GM21717 (cell line): Measurements from ENCODE around the gene IFNW1.
A peak's percentile ranks its signal among the peaks of the same experiment; 100 is the strongest.
"Not testable (repeated sequence)": the region's sequence is repeated elsewhere in the genome, so short reads cannot be mapped to it uniquely, and the experiment has no call there.

Source experiments
- ATAC-seq: cut with Tn5 transposase; IDR thresholded peaks from one replicate; pipeline ENCODE4 v1.9.1; 2021; ENCODE audit warnings: mild to moderate bottlenecking, moderate library complexity; ENCODE audit not compliant: unreplicated experiment

Gene IFNW1

DNA sequence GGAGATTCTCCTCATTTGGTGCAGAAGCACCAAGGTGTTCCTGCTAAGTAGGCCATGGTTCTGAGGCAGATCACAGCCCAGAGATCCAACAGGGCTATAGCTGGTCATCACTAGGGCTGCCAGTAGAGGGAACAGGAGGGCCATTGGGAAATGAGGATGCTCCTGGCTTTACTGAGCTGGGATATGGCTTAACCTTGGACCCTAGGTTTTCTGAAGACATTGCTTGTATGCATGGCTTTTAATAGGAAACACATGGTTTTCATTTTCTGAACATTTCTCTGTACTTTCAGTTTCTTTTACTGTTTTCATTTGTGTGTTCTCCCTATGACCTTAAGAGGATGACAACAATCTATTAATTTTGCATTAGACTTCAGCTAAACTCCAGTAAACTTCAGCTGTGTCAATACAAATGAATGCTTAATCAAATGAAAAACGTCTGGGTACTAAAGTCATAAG lies at the start of gene IFNW1:
Gene IFNW1, minus strand, starts transcription at position 406 of the 456 bp plus-strand sequence. Its CDS starts 262 bp downstream, at position 144.
- peak; percentile 78 for ATAC-seq

- ATAC-seq: not testable (repeated sequence)
Measured at GRCh38 chr9:21187487-21187886, 45.9 kb upstream of the IFNW1 start, which contains the start of gene IFNA4. Gene IFNA4, minus strand, starts transcription at chr9:21187587. Its CDS starts 56 bp downstream, at chr9:21187531.

DNA sequence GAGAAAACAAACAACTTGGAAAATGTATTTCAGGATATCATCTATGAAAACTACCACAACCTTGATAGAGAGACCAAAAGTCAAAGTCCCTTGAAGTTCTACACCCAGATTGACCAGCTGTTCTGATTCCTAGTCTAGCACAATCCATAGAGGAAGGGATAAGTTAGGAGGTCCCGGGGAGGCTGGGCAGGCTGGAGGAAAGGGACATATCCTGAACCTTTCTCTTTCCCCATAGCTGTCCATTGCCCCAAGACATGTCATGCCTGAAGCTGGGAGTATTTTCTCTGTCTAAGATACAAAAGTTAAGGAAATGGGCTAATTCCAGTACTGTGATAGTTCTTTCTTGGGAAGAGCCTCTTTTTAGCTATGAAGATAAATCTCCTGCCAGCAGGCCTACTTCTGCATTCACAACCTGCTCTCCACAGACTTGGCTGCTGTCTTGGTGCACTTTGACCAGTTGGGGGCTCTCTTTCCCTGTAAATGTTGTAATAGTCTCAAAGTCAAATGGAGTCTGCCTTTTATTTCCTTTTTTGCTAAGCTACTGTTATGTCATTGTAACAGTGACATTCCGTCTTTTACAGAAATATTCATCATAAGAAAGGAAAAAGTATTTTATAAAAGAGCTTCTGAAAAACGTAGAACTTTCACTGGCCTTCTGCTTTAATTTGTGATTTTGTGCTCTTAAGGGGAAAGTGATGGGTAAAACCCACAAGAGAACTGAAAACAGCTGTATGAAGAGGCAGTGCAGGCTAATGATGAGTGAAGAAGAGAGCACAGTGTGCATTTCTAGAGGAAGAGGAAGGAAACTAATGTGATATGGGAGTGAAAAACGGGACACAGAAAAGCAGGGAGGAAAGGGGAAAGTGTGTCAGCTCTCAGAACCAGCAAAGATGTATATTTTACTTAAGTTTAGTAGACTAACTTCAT lies 41.4 kb upstream of the IFNW1 start:
- ATAC-seq: peak; percentile 90

DNA sequence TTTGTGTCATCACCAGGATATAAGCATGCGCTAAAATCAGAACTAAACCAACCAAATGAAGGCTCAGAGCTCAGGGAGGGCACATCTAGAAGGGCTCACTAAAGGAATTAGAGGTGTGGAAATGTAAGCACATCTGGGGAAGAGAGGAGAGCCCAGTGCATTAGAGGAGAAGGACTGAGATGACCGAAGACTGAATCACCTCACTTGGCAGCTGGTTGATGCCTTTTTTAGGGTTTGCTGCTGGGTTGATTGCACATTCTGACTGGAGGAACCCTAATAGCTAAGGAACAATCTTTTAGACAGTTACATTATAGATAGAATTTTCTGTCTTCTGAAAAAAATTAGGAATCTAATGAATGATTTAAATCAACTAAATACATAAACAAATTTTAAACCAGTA lies 33.0 kb upstream of the IFNW1 start:
- ATAC-seq: no peak

- ATAC-seq: no peak
Measured at GRCh38 chr9:21172156-21172555, 30.5 kb upstream of the IFNW1 start.

DNA sequence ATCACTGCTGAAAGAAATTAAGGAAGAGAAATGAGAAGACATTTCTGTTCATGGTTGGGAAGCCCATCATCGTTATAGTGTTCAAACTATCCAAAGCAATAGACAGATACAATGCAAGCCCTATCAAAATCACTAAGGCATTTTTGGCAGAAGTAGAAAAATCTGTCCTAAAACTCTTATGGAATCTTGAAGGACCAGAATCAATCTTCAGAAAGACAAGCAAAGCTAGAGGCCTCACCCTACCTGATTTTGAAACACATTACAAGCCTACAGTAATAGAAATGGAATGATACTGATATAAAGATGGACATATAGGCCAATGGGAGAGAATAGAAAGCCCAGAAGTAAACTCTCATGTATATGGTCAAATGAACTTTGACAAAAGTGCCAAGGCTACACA lies 29.7 kb upstream of the IFNW1 start:
- no peak for ATAC-seq

GRCh38 chr9:21166560-21166959 lies 24.9 kb upstream of the IFNW1 start, which contains the start of gene IFNA21:
Gene IFNA21, minus strand, starts transcription at chr9:21166660. Its CDS starts 48 bp downstream, at chr9:21166612.
- not testable (repeated sequence) for ATAC-seq

- no peak for ATAC-seq
Measured at GRCh38 chr9:21165516-21165915, 23.9 kb upstream of the IFNW1 start.

DNA sequence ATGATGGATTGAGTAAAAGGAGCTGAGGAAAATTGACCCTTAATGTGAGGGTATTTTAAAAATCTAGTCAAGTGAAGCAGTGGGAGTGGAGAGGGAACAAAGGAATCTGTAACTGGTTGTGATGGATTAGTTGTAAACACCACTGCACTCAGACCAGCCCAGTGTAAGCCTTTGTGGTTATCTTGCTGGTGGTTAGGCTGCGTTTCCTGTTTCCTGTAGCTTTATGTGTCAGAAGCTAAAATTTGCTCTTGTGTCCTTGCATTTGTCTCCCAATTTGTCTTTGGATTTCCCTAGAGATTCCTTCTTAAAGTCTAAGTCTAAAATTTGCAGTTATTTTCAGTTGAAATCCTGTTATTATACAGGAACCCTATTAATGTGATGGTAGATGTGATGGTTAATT lies 18.5 kb upstream of the IFNW1 start:
- ATAC-seq: peak; percentile 84

DNA sequence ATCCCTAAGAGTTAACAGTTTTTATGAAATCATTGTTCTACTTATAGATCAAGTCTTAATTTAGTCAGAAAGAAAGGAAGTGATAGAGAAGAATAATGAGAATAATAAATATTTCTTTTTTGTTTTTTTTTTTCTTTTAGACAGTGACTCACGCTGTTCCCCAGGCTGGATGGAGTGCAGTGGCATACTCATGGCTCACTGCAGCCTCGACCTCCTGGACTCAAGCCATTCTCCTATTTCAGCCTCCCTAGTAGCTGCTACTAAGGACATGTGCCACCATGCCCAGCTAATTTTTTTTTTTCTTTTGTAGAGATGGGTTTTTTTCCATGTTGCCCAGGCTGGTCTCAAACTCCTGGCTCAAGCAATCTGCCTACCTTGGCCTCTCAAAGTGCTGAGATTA lies 13.9 kb upstream of the IFNW1 start:
- no peak for ATAC-seq

DNA sequence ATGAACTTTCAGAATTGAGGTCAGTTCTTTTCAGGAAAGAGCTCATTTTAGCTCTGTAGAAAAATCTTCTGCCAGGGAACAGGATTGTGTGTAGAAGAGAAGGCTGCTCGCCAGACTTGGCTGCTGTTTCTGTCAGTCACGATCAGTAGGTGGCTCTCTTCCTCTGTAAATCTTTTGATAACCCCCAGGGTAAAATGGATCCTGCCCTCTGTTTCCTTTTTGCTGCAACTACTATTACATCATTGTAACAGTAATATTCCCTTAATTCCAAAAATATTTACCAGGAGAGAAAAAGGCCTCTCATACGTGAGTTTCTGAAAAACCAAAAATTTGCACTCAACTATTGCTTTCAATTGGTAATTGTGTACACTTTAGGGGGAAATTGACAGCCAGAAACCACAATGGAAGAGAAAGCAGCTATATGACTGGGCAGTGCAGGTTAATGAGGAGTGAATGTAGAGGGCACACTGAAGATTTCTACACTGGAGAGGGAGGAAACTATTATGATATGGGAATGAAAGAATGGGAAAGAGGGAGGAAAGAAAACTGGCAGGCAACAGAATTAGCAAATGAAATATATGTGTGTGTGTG lies 12.5 kb upstream of the IFNW1 start:
- peak; percentile 95 for ATAC-seq

DNA sequence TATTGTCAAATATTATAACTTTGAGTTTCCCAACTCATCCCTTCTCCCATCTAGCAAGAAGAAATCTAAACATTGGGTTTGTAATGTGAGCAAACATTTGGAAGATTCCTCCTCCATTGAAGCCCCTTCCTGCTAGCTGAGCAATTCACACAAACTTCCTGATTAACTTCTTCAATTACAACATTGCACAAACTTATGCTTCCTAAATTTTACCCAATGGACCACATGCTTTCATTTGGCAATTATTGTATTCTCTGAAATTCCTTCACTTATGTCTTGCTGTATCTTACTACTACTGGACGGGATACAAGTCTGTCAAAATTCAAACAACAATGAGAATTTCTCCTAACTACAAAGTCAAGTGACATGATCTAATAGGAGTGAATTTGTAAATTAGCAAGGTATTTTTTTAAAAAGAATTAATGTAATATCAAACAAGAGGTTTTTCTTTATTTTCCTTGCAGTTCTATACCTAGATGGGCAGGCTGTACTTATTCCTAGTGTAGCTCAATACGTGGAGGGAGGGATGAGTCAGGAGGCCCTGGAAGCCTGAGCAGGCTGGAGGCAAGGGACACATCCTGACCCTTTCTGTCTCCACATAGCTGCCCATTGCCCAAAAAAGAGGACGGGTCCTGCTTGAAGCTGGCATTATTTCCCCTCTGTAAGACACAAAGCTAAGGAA lies 11.8 kb upstream of the IFNW1 start:
- peak; percentile 29 for ATAC-seq

GRCh38 chr9:21144603-21145002 lies 3.0 kb upstream of the IFNW1 start:
- no peak for ATAC-seq

GRCh38 chr9:21137020-21137419 lies 4.6 kb downstream of the IFNW1 start:
- ATAC-seq: no peak

DNA sequence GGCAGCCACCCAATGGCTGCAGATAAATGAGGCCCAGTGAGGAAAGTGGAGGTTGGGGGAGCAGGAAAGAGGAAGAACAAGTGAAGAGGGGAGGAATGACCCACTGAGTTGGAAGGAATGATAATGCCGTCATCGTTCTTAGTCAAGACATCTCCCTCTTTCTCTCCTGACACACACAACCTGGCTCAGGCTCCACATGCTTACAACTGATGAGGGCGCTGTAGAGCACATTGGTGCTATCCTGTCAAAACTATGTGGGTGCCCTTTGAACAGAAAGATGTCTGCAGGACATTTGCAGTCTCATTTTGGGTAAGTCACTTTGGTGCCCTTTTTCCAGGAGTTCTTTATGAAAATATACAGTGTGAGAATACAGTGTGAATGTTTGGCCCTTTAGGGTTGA lies 5.9 kb downstream of the IFNW1 start:
- no peak for ATAC-seq

GRCh38 chr9:21128186-21128585 lies 13.4 kb downstream of the IFNW1 start:
- ATAC-seq: not testable (repeated sequence)

GRCh38 chr9:21121595-21122251 lies 19.9 kb downstream of the IFNW1 start:
- peak; percentile 92 for ATAC-seq

DNA sequence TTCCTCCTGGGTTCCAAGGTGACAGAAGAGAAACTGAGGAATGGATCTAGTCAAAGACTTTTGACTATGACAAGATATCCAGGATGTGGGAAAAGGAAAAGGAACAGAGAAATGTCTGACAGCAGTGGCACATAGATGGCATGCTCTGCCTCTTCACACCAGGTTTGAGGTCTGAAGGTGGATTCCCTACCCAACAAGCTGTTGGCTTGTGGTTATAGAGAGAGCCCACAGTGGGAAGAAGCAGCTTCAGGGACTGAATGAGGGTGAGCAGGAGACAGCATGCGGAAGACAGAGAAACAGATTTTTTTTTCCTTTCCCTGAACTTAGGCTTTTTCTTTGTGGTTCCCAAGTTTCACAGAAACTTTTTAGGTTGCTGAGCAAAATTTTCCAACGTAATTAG lies 20.6 kb downstream of the IFNW1 start:
- no peak for ATAC-seq

DNA sequence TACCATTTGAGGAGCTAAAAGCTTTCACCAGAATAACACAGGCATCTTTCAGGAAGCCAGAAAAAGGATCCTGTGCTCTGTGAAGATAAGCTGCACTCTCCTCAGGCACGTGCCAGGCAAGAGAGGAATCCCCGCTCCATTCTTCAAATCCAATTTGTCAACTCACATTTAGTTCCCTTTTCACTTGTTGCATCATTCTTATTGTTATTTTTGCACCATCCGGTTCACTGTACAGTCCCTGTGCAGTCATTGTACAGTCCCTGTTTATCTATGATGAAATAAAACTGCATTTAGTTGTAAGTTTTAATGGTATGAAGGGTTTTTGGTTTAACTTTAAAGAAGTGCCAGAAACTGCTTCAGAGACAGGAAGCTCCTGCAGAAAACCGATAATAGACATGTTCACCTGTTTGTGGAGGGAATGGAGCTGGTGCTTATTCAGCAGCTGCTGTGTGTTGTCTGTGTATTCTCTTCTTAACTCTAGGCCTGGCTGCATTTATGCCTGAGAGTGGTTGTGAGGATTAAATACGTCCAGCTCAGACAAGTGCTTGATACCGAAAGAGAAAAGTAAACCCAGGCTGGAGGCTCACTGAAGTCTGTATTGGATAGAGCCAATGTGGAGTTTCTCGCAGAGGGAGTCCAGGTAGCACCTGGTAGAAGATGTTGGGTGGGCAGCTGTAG lies 22.4 kb downstream of the IFNW1 start:
- ATAC-seq: no peak

GRCh38 chr9:21114311-21114710 lies 27.3 kb downstream of the IFNW1 start:
- no peak for ATAC-seq
